Hematopoietic multipotent progenitor cell treated with erythropoietin and hydrocortisone succinate and interleukin-3 and kit ligand, for 8 days (in vitro differentiated cells): ENCODE data around the gene PRSS23.

Experiments used
- DNase-seq: peaks from one replicate; pipeline ENCODE4 v3.0.0-alpha.2; 2015

The PRSS23 gene

GRCh38 chr11:86790867-86791849 lies 9.2 kb upstream of the PRSS23 start:
- DNase-seq, result no peak

GRCh38 chr11:86792150-86792549 lies 8.2 kb upstream of the PRSS23 start:
- no peak for DNase-seq

DNA sequence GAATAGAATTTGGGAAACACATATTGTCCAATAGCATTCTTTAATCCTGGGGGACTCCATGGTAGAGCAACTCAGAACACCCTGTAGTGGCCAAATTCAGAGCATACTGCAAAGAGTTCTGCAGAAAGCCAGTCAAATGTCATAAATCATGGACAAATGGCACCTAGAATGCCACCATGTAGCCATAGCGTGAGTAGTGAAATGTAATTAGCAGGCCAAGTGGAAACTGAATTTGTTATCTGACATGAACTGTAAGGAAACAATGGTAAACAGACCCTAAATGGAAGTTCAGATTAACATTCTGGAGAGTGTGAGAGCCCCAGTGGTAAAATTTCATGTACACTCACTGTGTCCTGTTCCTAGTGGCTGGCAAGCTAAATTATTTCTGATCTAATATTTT lies 7.0 kb upstream of the PRSS23 start:
- peak; percentile 60 for DNase-seq

GRCh38 chr11:86795511-86795910 lies 4.8 kb upstream of the PRSS23 start:
- DNase-seq, result no peak

DNA sequence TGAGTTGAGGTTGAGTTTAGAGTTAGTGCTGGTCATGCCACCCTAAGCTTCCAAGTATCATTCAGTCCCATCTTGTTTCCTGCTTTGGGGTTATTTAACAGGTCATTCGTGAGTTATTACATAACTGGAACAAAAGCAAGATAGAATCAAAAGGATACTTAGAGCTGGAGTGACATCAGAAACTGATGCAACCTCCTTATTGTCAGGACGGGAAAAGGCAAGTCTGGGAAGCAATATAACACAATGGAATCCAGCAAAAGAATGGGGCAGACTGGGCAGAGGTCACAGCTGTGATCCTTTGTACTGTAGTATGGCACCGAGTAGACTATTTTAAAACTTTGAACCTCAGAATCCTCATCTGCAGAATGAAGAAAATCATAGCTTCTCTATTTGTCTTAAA lies 4.4 kb upstream of the PRSS23 start:
- DNase-seq, result no peak

DNA sequence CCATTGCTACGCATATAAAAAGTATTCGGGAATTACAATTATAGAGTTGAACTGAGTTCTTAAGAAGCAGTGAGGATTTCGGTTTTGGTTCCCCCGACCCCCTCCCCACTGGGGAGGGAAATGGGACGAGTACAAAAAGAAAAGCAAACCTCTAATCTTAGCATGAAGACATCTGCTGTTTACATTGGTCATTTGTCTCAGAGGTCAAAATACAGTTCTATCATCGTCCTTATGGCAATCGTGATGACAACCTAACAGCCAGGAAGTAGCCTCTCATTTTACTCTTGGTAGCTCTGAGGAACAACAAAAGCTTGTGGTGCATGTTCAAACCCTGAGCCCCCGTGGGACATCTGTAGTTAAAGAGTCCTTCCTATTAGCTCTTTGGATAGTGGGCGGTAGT lies 3.2 kb upstream of the PRSS23 start:
- no peak for DNase-seq

DNA sequence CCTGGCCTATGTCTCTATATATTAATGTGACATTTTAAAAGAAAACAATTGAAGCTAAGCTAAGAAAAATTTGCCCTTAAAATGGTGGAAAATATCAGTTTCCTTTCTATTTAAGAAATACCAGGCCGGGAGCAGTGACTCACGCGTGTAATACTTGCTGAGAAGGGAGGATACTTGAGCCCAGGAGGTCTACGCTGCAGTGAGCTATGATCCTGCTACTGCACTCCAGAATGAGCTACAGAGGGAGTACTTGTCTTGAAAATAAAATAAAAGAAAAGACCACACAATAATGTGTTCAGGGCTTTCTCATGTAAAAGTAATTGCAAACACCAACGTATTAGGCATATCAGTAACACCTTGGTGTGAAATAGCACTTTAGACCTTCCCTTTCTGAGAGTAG lies 1.4 kb upstream of the PRSS23 start:
- DNase-seq, result no peak

GRCh38 chr11:86799680-86800075 lies 664 bp upstream of the PRSS23 start:
- no peak for DNase-seq

DNA sequence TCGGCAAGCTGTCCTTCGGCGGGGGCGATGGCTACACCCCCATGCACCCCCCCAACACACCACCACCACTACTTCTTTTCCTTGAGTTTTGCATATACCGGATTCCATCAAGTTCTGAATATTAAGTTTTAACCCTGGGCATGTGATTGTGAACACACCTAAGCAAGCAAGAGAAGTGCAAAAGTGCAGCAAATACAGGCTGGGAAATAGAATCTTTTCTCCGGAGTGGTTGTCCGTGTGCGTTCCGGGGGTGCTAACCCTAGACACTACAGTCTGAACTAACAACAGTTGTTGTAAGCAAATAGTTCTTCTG lies 574 bp downstream of the PRSS23 start:
- no peak for DNase-seq

- DNase-seq, result no peak
These were observed 1.0 kb downstream of the PRSS23 start for GRCh38 chr11:86801364-86801763.

DNA sequence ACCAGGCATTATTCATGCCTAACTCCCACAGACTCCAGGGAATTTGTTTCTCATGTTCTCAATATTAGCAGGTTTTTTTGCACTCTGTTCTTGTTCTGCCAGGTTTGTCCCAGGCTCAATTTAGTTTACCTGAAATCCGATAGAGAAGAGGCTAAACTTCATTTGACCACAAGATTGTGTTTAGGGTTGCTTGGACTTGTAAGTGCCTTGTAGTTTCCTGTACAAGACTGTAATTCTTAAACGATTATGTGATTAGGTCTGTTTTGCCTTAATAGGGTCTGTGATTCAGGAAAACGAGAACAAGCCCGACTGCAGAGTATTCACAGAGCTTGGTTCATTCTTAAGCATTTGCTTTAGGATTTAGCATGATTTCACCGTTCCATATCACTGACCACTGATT lies 1.8 kb downstream of the PRSS23 start:
- DNase-seq, result no peak

- DNase-seq, result peak; percentile 70
These were observed 2.3 kb downstream of the PRSS23 start for GRCh38 chr11:86802601-86803051.

DNA sequence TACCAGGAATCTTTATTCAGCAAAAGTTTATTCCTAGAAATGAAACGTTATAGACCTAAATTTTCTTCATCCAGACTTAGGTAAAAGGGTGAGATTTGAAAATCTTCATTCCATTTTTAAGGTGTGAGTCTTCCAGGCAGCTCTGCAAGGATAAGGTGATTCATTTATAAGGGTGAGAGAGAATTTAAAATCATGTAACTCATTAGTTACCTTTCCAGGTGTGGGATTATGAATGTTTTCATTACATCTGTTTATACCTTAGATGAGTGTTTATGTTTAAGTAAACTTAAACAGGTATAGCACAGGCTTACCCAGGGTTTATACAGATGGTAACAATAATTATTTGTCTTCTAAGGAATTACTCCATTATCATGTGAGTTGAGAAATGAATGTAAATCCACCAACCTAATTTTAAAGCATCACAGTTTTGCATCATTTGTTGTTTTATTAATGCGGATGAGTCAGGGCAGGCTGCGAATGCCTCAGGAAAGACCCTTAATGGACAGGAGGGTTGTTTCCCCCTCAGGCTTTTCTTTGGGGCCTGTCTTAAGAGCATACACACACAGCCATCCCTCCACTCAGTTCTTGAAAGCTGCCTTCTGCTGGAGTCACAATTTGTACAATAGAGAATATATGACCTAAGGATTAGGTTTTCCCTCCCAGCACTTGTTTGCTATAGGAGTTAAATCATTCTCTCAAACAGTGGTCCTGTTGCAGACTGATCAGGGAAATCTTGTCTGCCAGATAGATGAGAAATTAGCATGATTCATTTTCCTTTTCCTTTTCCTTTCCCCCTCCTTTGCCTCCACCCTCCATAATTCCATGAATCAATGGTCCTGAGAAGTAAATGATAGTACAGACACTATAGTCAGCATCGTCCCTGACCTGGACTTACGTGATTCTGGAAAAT lies 3.0 kb downstream of the PRSS23 start:
- no peak for DNase-seq

GRCh38 chr11:86804951-86805350 lies 4.6 kb downstream of the PRSS23 start:
- DNase-seq, result no peak

GRCh38 chr11:86805873-86806310 lies 5.5 kb downstream of the PRSS23 start:
- no peak for DNase-seq

DNA sequence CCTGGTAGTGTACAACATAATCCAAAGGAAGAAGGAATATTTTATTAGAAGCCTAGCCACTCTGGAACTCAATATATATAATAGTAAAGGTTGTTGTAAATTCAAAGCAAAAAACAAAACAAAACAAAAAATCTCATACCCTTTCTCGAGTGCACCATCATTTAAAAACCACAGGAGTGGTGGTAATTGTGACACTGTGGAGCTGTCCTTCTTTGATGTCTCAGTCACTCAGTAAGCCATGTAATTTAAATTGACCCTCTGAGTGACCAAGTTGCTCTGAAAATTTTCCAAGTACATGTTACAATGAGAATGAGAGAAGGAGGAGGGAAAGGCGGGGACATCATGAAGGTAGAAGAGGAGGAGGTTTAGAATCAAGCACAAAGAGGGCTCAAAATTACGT lies 6.6 kb downstream of the PRSS23 start:
- DNase-seq, result no peak

DNA sequence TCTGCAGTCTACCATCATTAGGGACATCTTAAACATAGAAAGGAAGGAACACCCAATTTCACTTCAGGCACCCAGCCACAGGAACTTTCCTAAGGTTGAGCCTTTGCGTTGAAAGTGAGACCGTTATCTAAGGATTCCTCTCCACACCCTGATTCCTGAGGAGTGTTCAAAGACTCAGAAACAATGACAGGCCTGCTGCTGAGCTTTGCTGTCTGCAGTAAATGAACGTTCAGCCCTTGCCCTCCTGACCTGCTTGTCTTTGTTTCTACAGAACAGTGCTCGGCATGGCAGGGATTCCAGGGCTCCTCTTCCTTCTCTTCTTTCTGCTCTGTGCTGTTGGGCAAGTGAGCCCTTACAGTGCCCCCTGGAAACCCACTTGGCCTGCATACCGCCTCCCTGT lies 7.0 kb downstream of the PRSS23 start:
- DNase-seq, result no peak

GRCh38 chr11:86809561-86809960 lies 9.2 kb downstream of the PRSS23 start:
- DNase-seq, result no peak

- DNase-seq, result no peak
These were observed 9.9 kb downstream of the PRSS23 start for GRCh38 chr11:86810288-86810687.

- DNase-seq, result no peak
These were observed 11.4 kb downstream of the PRSS23 start for GRCh38 chr11:86811637-86812321.

DNA sequence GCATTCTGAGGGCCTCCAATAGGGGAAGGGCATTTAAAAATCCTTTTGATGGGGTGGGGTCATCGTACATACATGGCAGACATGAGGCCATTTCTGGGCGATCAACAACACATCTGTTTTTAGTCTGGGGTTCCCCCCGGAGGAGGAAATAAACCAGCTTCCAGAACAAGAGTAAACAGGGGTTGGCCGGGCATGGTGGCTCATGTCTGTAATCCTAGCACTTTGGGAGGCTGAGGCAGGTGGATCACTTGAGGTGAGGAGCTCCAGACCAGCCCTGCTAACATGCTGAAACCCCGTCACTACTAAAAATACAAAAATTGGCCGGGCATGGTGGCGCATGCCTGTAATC lies 12.0 kb downstream of the PRSS23 start:
- no peak for DNase-seq

GRCh38 chr11:86812981-86813380 lies 12.6 kb downstream of the PRSS23 start:
- no peak for DNase-seq

DNA sequence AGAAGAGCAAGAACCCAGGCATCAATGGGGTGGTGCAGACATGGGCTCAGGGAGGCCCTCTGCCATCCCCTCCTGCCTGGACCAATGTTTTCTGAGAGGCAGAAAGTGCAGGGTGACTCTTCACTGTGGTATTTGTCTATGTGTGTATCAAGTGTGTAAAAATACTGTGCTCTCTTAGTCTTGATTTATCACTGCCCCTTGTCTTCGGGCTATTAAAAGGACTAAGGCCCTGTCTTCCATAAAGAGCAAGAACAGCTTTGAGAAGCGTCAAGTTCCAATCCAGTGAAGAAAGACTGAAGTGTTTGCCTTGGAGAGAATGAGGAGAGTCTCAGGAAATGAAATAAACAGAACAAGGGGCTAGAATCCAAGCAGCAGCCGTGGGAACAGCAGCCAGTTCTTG lies 14.4 kb downstream of the PRSS23 start:
- DNase-seq, result no peak
